ENCODE measurements around the gene BEST4. TPM values are rescaled to one million over a fixed set of nuclear protein-coding genes. Genes with fewer than 3 reads are reported as not detected.

Gene BEST4
- total and polyA plus RNA-seq, 2 of the 13 experiments (the other 11 are each of a cell fraction or from before 2014, with no cell fraction given), result 0.77 to 1.4 TPM

DNA sequence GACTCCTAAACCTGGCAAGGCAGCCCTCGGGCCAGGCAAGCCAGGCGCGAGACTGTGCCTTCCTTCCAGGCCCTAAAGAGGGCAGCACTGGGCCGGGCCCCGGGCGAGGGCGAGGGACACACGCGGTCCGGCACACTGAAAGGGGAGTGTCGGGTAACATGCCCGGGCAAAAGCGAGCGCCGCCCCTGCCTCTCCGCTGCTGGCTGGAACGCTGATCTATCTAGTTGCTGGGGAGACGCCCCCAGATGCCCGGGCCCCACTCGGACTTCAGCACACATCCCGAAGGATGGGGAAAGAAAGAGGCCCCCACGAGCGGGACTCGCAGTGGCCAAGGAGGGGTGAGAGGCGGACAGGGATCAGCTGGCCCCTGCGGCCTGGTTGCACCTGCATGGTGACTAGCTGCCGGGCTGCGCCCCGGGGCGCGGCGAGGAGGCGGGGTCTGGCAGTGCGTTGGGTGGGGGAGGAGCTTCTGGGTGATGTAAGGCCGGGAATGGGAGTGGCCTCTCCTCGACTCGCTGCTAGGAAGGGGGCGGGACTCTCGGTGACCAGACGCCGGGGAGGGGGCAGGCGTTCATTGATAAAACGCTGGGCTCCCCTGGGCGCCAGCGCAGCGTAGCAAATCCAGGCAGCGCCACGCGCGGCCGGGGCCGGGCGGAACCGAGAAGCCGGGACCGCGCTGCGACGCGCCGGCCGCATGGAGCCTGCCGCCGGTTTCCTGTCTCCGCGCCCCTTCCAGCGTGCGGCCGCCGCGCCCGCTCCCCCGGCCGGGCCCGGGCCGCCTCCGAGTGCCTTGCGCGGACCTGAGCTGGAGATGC is 12.0 kb upstream of the BEST4 start, which contains the start of gene PLK3 (continued):
- TF ChIP-seq RBM39 (IDR thresholded peaks at IDR 0.05; ENCODE audit: low read depth, low read length, poor library complexity, severe bottlenecking), result peak; percentile 40
- 0 out of 2 replicates have a peak, but pooled peaks have one; percentile 54 for TF ChIP-seq PRDM10 (CRISPR knock-in tag; IDR thresholded peaks at IDR 0.05; ENCODE audit: low read depth)
- peak; percentile 64; the same call in 1 of the 2 replicates for TF ChIP-seq CSRNP1 (CRISPR knock-in tag; IDR thresholded peaks at IDR 0.05)
- TF ChIP-seq ZZZ3 (CRISPR knock-in tag; IDR thresholded peaks at IDR 0.05; ENCODE audit: borderline replicate concordance), result peak; percentile 71; the same call in 1 of the 2 replicates
- TF ChIP-seq TERF1 (CRISPR knock-in tag; IDR thresholded peaks at IDR 0.05), result no peak
- no peak for TF ChIP-seq RFX1 (IDR thresholded peaks at IDR 0.05)
- 0 out of 2 replicates have a peak, but pooled peaks have one; percentile 79 for TF ChIP-seq DMTF1 (CRISPR knock-in tag; IDR thresholded peaks at IDR 0.05)
- TF ChIP-seq KDM2A (CRISPR knock-in tag; IDR thresholded peaks at IDR 0.05; ENCODE audit: borderline replicate concordance, low read depth), result peak; percentile 89
- TF ChIP-seq ZSCAN12 (CRISPR knock-in tag; IDR thresholded peaks at IDR 0.05), result no peak
- peak; percentile 91 for TF ChIP-seq HDAC1 (CRISPR knock-in tag; IDR thresholded peaks at IDR 0.05)
- peak; percentile 86; the same call in 1 of the 2 replicates for TF ChIP-seq GZF1 (CRISPR knock-in tag; IDR thresholded peaks at IDR 0.05)
- no peak for TF ChIP-seq ZNF10 (CRISPR knock-in tag; IDR thresholded peaks at IDR 0.05; ENCODE audit: borderline replicate concordance, low read depth)
- TF ChIP-seq ZNF605 (CRISPR knock-in tag; IDR thresholded peaks at IDR 0.05), result peak; percentile 96
- no peak for TF ChIP-seq KDM1A (CRISPR knock-in tag; IDR thresholded peaks at IDR 0.05)
- no peak for TF ChIP-seq JARID2 (CRISPR knock-in tag; IDR thresholded peaks at IDR 0.05; ENCODE audit: insufficient replicate concordance)
- TF ChIP-seq ZFP41 (CRISPR knock-in tag; IDR thresholded peaks at IDR 0.05; ENCODE audit: borderline replicate concordance), result 0 out of 2 replicates have a peak, but pooled peaks have one; percentile 47
- peak; percentile 82 for TF ChIP-seq ZBTB34 (CRISPR knock-in tag; IDR thresholded peaks at IDR 0.05)

Data from HepG2 (cell line).